Spleen (tissue), 7 donors: ENCODE measurements around the gene E2F7.

Source experiments
- POLR2A ChIP-seq, 3 donors: fragments of 450-650 bp; IDR thresholded peaks; one replicate each; pipeline ENCODE4 v1.5.1; 2017; ENCODE audit warnings: antibody characterized with exemption in 3 of 3, mild to moderate bottlenecking in 1 of 3
- POLR2AphosphoS5 ChIP-seq, 3 donors: sonication (generic); formaldehyde crosslinking; IDR thresholded peaks; one replicate each; pipeline ENCODE4 v1.5.1; 2017; ENCODE audit warnings: antibody characterized with exemption in 3 of 3
- TF ChIP-seq, protein P1 (sequence below), 11 experiments: fragments of 200-600 bp in 7 of 11; fragments of 450-650 bp in 4 of 11; sonication (generic) in 4 of 11; IDR thresholded peaks in 8 of 11; conservative IDR thresholded peaks in 3 of 11; 1 replicate in 7 of 11; 2 replicates in 4 of 11; pipeline versions ENCODE4 v1.4.0 to v1.8.0; 2016 to 2021; ENCODE audit warnings: antibody characterized with exemption in 11 of 11, inconsistent platforms in 4 of 11, mild to moderate bottlenecking in 1 of 11
- donor health status: DM: no; HTN: no; CAD: no; lungs with moderate emphysema.
- donor health status: DM: no; HTN: no; CAD: no.
- donor health status: DM: no; HTN: no; CAD: no.

GRCh38 chr12:76997011-76997780 lies 68.2 kb downstream of the E2F7 start:
- TF ChIP-seq, protein P1, sequence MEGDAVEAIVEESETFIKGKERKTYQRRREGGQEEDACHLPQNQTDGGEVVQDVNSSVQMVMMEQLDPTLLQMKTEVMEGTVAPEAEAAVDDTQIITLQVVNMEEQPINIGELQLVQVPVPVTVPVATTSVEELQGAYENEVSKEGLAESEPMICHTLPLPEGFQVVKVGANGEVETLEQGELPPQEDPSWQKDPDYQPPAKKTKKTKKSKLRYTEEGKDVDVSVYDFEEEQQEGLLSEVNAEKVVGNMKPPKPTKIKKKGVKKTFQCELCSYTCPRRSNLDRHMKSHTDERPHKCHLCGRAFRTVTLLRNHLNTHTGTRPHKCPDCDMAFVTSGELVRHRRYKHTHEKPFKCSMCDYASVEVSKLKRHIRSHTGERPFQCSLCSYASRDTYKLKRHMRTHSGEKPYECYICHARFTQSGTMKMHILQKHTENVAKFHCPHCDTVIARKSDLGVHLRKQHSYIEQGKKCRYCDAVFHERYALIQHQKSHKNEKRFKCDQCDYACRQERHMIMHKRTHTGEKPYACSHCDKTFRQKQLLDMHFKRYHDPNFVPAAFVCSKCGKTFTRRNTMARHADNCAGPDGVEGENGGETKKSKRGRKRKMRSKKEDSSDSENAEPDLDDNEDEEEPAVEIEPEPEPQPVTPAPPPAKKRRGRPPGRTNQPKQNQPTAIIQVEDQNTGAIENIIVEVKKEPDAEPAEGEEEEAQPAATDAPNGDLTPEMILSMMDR (IDR thresholded peaks at IDR 0.05 in 8 of 11, conservative IDR thresholded peaks at IDR 0.05 in 3 of 11) = no peak
- TF ChIP-seq POLR2A (IDR thresholded peaks at IDR 0.05) = no peak
- TF ChIP-seq POLR2AphosphoS5 (IDR thresholded peaks at IDR 0.05) = no peak
